ENCODE data around the gene GOLGA6L26. TPM values are rescaled to one million over a fixed set of nuclear protein-coding genes. Genes with fewer than 3 reads are reported as not detected.

Gene GOLGA6L26
- total RNA-seq, 1 donor from 2014 or later = not detected

Other genes starting within 250 kb of the GOLGA6L26 start
- not detected in 3 replicates for gene GOLGA6L1, start 197.4 kb downstream of the GOLGA6L26 start, total RNA-seq
- gene GOLGA8S, start 20.6 kb upstream of the GOLGA6L26 start, total RNA-seq = 0.32 to 0.94 TPM (median 0.46 TPM) in 3 replicates
- not detected in 3 replicates for gene GOLGA6L2, start 113.0 kb upstream of the GOLGA6L26 start, total RNA-seq
- not detected in 3 replicates for gene MKRN3, start 231.5 kb upstream of the GOLGA6L26 start, total RNA-seq

Data from chondrocyte (in vitro differentiated cells).